HEK293 (cell line): Measurements from ENCODE around the gene NATD1.

Source experiments
- CTCF ChIA-PET: fragments of 350-600 bp; formaldehyde crosslinking; extraction: SDS; loops from one replicate; lab custom pipeline; 2021; ENCODE audit warnings: antibody characterized with exemption; lab: Yijun Ruan, JAX
- POLR2A ChIA-PET: fragments of 300-600 bp; formaldehyde crosslinking; extraction: SDS; loops from one replicate; lab custom pipeline; 2020; ENCODE audit warnings: antibody characterized with exemption, inconsistent platforms; lab: Yijun Ruan, JAX
- H3K27ac ChIP-seq: fragments of 200-500 bp; sonication (Bioruptor generic); 2 replicates; pipeline ENCODE4 v1.5.1; 2014; ENCODE audit warnings: low read depth, low read length, control low read depth, inconsistent platforms; ENCODE audit errors: extremely low read depth
- H3K36me3 ChIP-seq, 2 experiments: fragments of 200-500 bp in 1 of 2; sonication (Bioruptor generic) in 1 of 2; 1 replicate in 1 of 2; 2 replicates in 1 of 2; pipeline ENCODE4 v1.5.1; 2014 to 2017; ENCODE audit warnings: inconsistent platforms in 2 of 2, low read length in 2 of 2; ENCODE audit not compliant: control insufficient read depth in 2 of 2, insufficient read depth in 1 of 2
- H3K4me1 ChIP-seq: fragments of 200-500 bp; sonication (Bioruptor generic); 2 replicates; pipeline ENCODE4 v1.5.1; 2014; ENCODE audit warnings: mild to moderate bottlenecking, low read length, inconsistent platforms; ENCODE audit not compliant: control insufficient read depth, insufficient read depth
- H3K4me3 ChIP-seq: 2 replicates; pipeline ENCODE4 v1.5.1; 2011; ENCODE audit warnings: low read depth, mild to moderate bottlenecking, control low read depth, low read length, moderate library complexity
- H3K9me3 ChIP-seq: fragments of 200-500 bp; sonication (Bioruptor generic); 2 replicates; pipeline ENCODE4 v1.5.1; 2014; ENCODE audit warnings: low read depth, low read length, inconsistent platforms; ENCODE audit not compliant: control insufficient read depth, insufficient read depth
- KLF9 ChIP-seq: fragments of 450-650 bp; formaldehyde crosslinking; IDR thresholded peaks from 2 replicates; pipeline ENCODE4 v1.5.1; 2016; ENCODE audit warnings: missing biosample characterization, missing genetic modification characterization, low read depth
- PBX3 ChIP-seq: sonication (generic); formaldehyde crosslinking; IDR thresholded peaks from 2 replicates; pipeline ENCODE4 v1.8.1; 2022; ENCODE audit warnings: mild to moderate bottlenecking, moderate library complexity, missing genetic modification reagents
- PRDM10 ChIP-seq: fragments of 450-650 bp; formaldehyde crosslinking; IDR thresholded peaks from 2 replicates; pipeline ENCODE4 v1.5.1; 2016; ENCODE audit warnings: missing biosample characterization, missing genetic modification characterization
- PRDM6 ChIP-seq: fragments of 450-650 bp; formaldehyde crosslinking; IDR thresholded peaks from 2 replicates; pipeline ENCODE4 v1.5.1; 2017; ENCODE audit warnings: missing biosample characterization, missing genetic modification characterization
- TRIM28 ChIP-seq: IDR thresholded peaks from 2 replicates; pipeline ENCODE4 v1.6.1; 2011; ENCODE audit warnings: low read length, control low read depth, borderline replicate concordance
- YY1 ChIP-seq: fragments of 450-650 bp; formaldehyde crosslinking; IDR thresholded peaks from 2 replicates; pipeline ENCODE4 v1.5.1; 2018; ENCODE audit warnings: missing biosample characterization, missing genetic modification characterization
- ZBTB10 ChIP-seq: fragments of 450-650 bp; formaldehyde crosslinking; IDR thresholded peaks from 2 replicates; pipeline ENCODE4 v1.5.1; 2016; ENCODE audit warnings: missing biosample characterization, missing genetic modification characterization
- ZBTB17 ChIP-seq: fragments of 450-650 bp; formaldehyde crosslinking; IDR thresholded peaks from 2 replicates; pipeline ENCODE4 v1.5.1; 2016; ENCODE audit warnings: missing biosample characterization, missing genetic modification characterization
- ZBTB49 ChIP-seq: fragments of 450-650 bp; formaldehyde crosslinking; IDR thresholded peaks from 2 replicates; pipeline ENCODE4 v1.5.1; 2016; ENCODE audit warnings: missing biosample characterization, missing genetic modification characterization, low read depth
- ZNF114 ChIP-seq: fragments of 450-650 bp; formaldehyde crosslinking; IDR thresholded peaks from 2 replicates; pipeline ENCODE4 v1.5.0; 2017; ENCODE audit warnings: missing biosample characterization, missing genetic modification characterization
- ZNF140 ChIP-seq: fragments of 450-650 bp; formaldehyde crosslinking; IDR thresholded peaks from 2 replicates; pipeline ENCODE4 v1.5.1; 2016; ENCODE audit warnings: missing biosample characterization, missing genetic modification characterization
- ZNF148 ChIP-seq: fragments of 450-650 bp; formaldehyde crosslinking; IDR thresholded peaks from 2 replicates; pipeline ENCODE4 v1.5.0; 2017; ENCODE audit warnings: missing biosample characterization, missing genetic modification characterization, borderline replicate concordance
- ZNF341 ChIP-seq: fragments of 450-650 bp; formaldehyde crosslinking; IDR thresholded peaks from 2 replicates; pipeline ENCODE4; 2016; ENCODE audit warnings: low read depth, missing biosample characterization, missing genetic modification characterization
- ZNF350 ChIP-seq: fragments of 450-650 bp; formaldehyde crosslinking; IDR thresholded peaks from 2 replicates; pipeline ENCODE4 v1.5.0; 2017; ENCODE audit warnings: missing biosample characterization, mild to moderate bottlenecking, missing genetic modification characterization
- ZNF549 ChIP-seq: fragments of 450-650 bp; IDR thresholded peaks from 2 replicates; pipeline ENCODE4 v1.5.1; 2018; ENCODE audit warnings: missing biosample characterization, missing genetic modification characterization, mild to moderate bottlenecking, inconsistent platforms, moderate library complexity
- ZNF658 ChIP-seq: fragments of 450-650 bp; formaldehyde crosslinking; IDR thresholded peaks from 2 replicates; pipeline ENCODE4; 2016; ENCODE audit warnings: missing biosample characterization, missing genetic modification characterization
- ZNF664 ChIP-seq: fragments of 450-650 bp; formaldehyde crosslinking; IDR thresholded peaks from 2 replicates; pipeline ENCODE4 v1.5.1; 2016; ENCODE audit warnings: missing biosample characterization, missing genetic modification characterization
- ZNF701 ChIP-seq: fragments of 450-650 bp; formaldehyde crosslinking; IDR thresholded peaks from 2 replicates; pipeline ENCODE4 v1.5.1; 2016; ENCODE audit warnings: missing biosample characterization, missing genetic modification characterization
- ZNF768 ChIP-seq: fragments of 450-650 bp; formaldehyde crosslinking; IDR thresholded peaks from 2 replicates; pipeline ENCODE4 v1.5.1; 2018; ENCODE audit warnings: missing biosample characterization, mild to moderate bottlenecking, missing genetic modification characterization
- ZNF776 ChIP-seq: fragments of 450-650 bp; formaldehyde crosslinking; IDR thresholded peaks from 2 replicates; pipeline ENCODE4 v1.5.0; 2017; ENCODE audit warnings: missing biosample characterization, missing genetic modification characterization, borderline replicate concordance
- ZNF791 ChIP-seq: fragments of 450-650 bp; formaldehyde crosslinking; IDR thresholded peaks from 2 replicates; pipeline ENCODE4 v1.5.1; 2016; ENCODE audit warnings: missing biosample characterization, missing genetic modification characterization
- ZNF837 ChIP-seq: fragments of 450-650 bp; formaldehyde crosslinking; IDR thresholded peaks from 2 replicates; pipeline ENCODE4 v1.5.1; 2016; ENCODE audit warnings: missing biosample characterization, missing genetic modification characterization

The NATD1 gene

GRCh38 chr17:21190078-21190477 lies 63.1 kb downstream of the NATD1 start:
- no peak overlapping the region for H3K27ac ChIP-seq
- no peaks in the 10 kb centered on the region for H3K9me3 ChIP-seq
- H3K36me3 ChIP-seq = peaks cover 5 to 54% of the 10 kb centered on the region in 2 experiments; a peak in 2 of 3 replicates
- TF ChIP-seq YY1 = no peak
- TF ChIP-seq PRDM6 (tag by site-specific recombination) = no peak
- TF ChIP-seq PRDM10 = no peak
- no peak for TF ChIP-seq ZNF148 (tag by site-specific recombination)
- no peak for TF ChIP-seq ZNF114 (tag by site-specific recombination)
- TF ChIP-seq ZNF837 (tag by site-specific recombination) = no peak
- TF ChIP-seq ZNF701 = no peak
- TF ChIP-seq ZNF791 = no peak
- TF ChIP-seq, all 188 proteins: peak for 0
- Histone ChIP-seq H3K4me1 (no peaks in the 10 kb centered on the region), H3K4me3 (no peak overlapping the region)
- ChIA-PET CTCF (interaction anchor here (0.5 to 0.8 kb wide), 2 partner anchors 26 to 90 kb away, joined by 3 to 4 read pairs; no protein-coding TSS in a partner anchor), POLR2A (interaction anchor here (1.0 kb wide), 1 partner anchor 147 kb away, joined by 3 read pairs; no protein-coding TSS in a partner anchor)

- CTCF ChIA-PET = interaction anchor here (0.8 kb wide), 1 partner anchor 90 kb away, joined by 3 read pairs; no protein-coding TSS in a partner anchor
- Histone ChIP-seq H3K4me1 (no peaks in the 10 kb centered on the region), H3K4me3 (no peak overlapping the region), H3K27ac (no peak overlapping the region), H3K9me3 (no peaks in the 10 kb centered on the region), H3K36me3 (peaks cover 10 to 61% of the 10 kb centered on the region in 2 experiments)
- POLR2A ChIA-PET = no interaction called here
- TF ChIP-seq ZNF664 (tag by site-specific recombination) (no peak), PBX3 (CRISPR knock-in tag) (no peak), ZBTB17 (tag by site-specific recombination) (no peak), ZBTB10 (tag by site-specific recombination) (no peak), TRIM28 (no peak), ZNF658 (tag by site-specific recombination) (no peak), ZNF768 (no peak), ZNF140 (tag by site-specific recombination) (no peak), ZNF549 (tag by site-specific recombination) (no peak), ZNF350 (no peak), ZNF776 (no peak), ZBTB49 (tag by site-specific recombination) (no peak), KLF9 (tag by site-specific recombination) (no peak), ZNF341 (tag by site-specific recombination) (no peak)
These were observed 63.8 kb downstream of the NATD1 start for GRCh38 chr17:21189361-21189760.
